Stimulated activated CD4-positive, alpha-beta T cell treated with anti-CD3 and anti-CD28 coated beads, Interleukin-2, amount 100 ng/mL, for 48 hours (primary cell): Measurements from ENCODE around the gene FNDC3B.

Experiments
- DNase-seq, 2 donors: peaks; one replicate each; pipeline ENCODE4 v3.0.0-alpha.2; 2020

The FNDC3B gene

GRCh38 chr3:172174513-172175253 lies 135.3 kb downstream of the FNDC3B start:
- no peak for DNase-seq

GRCh38 chr3:172175254-172175599 lies 135.8 kb downstream of the FNDC3B start:
- DNase-seq, result no peak

GRCh38 chr3:172176061-172176770 lies 136.8 kb downstream of the FNDC3B start:
- DNase-seq, result no peak

GRCh38 chr3:172177046-172177445 lies 137.7 kb downstream of the FNDC3B start:
- no peak for DNase-seq

GRCh38 chr3:172177803-172178316 lies 138.5 kb downstream of the FNDC3B start:
- DNase-seq, result no peak

GRCh38 chr3:172179680-172180399 lies 140.5 kb downstream of the FNDC3B start:
- DNase-seq, result no peak

- DNase-seq, result no peak
These were observed 141.1 kb downstream of the FNDC3B start for GRCh38 chr3:172180473-172180872.

GRCh38 chr3:172181932-172182586 lies 142.7 kb downstream of the FNDC3B start:
- DNase-seq, result no peak

GRCh38 chr3:172182797-172183196 lies 143.4 kb downstream of the FNDC3B start:
- DNase-seq, result no peak

GRCh38 chr3:172184106-172184822 lies 144.9 kb downstream of the FNDC3B start:
- DNase-seq, result no peak

- no peak for DNase-seq
These were observed 146.5 kb downstream of the FNDC3B start for GRCh38 chr3:172185907-172186306.

GRCh38 chr3:172186607-172187006 lies 147.2 kb downstream of the FNDC3B start:
- no peak for DNase-seq

- DNase-seq, result no peak
These were observed 148.1 kb downstream of the FNDC3B start for GRCh38 chr3:172187511-172187910.

GRCh38 chr3:172188511-172188910 lies 149.1 kb downstream of the FNDC3B start:
- no peak for DNase-seq

GRCh38 chr3:172189213-172189612 lies 149.8 kb downstream of the FNDC3B start:
- no peak for DNase-seq

- DNase-seq, result no peak
These were observed 150.7 kb downstream of the FNDC3B start for GRCh38 chr3:172189987-172190603.

- DNase-seq, result no peak
These were observed 151.6 kb downstream of the FNDC3B start for GRCh38 chr3:172190980-172191379.

- DNase-seq, result no peak
These were observed 152.3 kb downstream of the FNDC3B start for GRCh38 chr3:172191629-172192028.

- DNase-seq, result no peak
These were observed 153.5 kb downstream of the FNDC3B start for GRCh38 chr3:172192830-172193415.

GRCh38 chr3:172193436-172193835 lies 154.1 kb downstream of the FNDC3B start:
- DNase-seq, result no peak

GRCh38 chr3:172194702-172195406 lies 155.5 kb downstream of the FNDC3B start:
- no peak for DNase-seq
